ENCODE data around the gene SSH3. TPM values are rescaled to one million over a fixed set of nuclear protein-coding genes. Genes with fewer than 3 reads are reported as not detected.
A peak's percentile ranks its signal among the peaks of the same experiment; 100 is the strongest.

The SSH3 gene
- total RNA-seq, 1 donor, result 25.0 TPM

- Histone ChIP-seq H3K9me3 (ENCODE audit: low read depth, low read length) (no peaks in the 10 kb centered on the region), H4K20me1 (ENCODE audit: insufficient read depth, low read length) (peaks cover 23% of the 10 kb centered on the region), H3K4me2 (ENCODE audit: insufficient read depth, low read length) (peak overlapping the region; percentile 12), H3K4me3 (ENCODE audit: insufficient read depth, low read length) (no peak overlapping the region), H3K36me3 (ENCODE audit: insufficient read depth, low read length) (peaks cover 63% of the 10 kb centered on the region), H3K79me2 (ENCODE audit: insufficient read depth, low read length) (peaks cover 64% of the 10 kb centered on the region), H3K27ac (ENCODE audit: low read depth, low read length) (peak overlapping the region; percentile 33), H3K4me1 (ENCODE audit: insufficient read depth, low read length) (peaks cover 34% of the 10 kb centered on the region), H3K27me3 (ENCODE audit: insufficient read depth, low read length) (no peaks in the 10 kb centered on the region), H2AFZ (ENCODE audit: low read length) (no peak overlapping the region)
- peak; percentile 86 for DNase-seq (ENCODE audit: insufficient read length, low spot score, missing footprints)
- no peak for TF ChIP-seq CTCF (IDR thresholded peaks at IDR 0.05; ENCODE audit: extremely low read depth, low read depth, low read length)
Measured at GRCh38 chr11:67292671-67293070, 10.7 kb upstream of the SSH3 start.

- peaks cover 23% of the 10 kb centered on the region for H4K20me1 ChIP-seq (ENCODE audit: insufficient read depth, low read length)
- peak; percentile 38 for DNase-seq (ENCODE audit: insufficient read length, low spot score, missing footprints)
- H3K4me3 ChIP-seq (ENCODE audit: insufficient read depth, low read length), result no peak overlapping the region
- no peak for TF ChIP-seq CTCF (IDR thresholded peaks at IDR 0.05; ENCODE audit: extremely low read depth, low read depth, low read length)
- H3K36me3 ChIP-seq (ENCODE audit: insufficient read depth, low read length), result peaks cover 63% of the 10 kb centered on the region
- peak overlapping the region; percentile 33 for H3K27ac ChIP-seq (ENCODE audit: low read depth, low read length)
- H3K4me1 ChIP-seq (ENCODE audit: insufficient read depth, low read length), result peaks cover 30% of the 10 kb centered on the region
- peak overlapping the region; percentile 12 for H3K4me2 ChIP-seq (ENCODE audit: insufficient read depth, low read length)
- H3K79me2 ChIP-seq (ENCODE audit: insufficient read depth, low read length), result peaks cover 68% of the 10 kb centered on the region
- H3K27me3 ChIP-seq (ENCODE audit: insufficient read depth, low read length), result no peaks in the 10 kb centered on the region
- H3K9me3 ChIP-seq (ENCODE audit: low read depth, low read length), result no peaks in the 10 kb centered on the region
- H2AFZ ChIP-seq (ENCODE audit: low read length), result no peak overlapping the region
Measured at GRCh38 chr11:67293090-67293489, 10.2 kb upstream of the SSH3 start.

GRCh38 chr11:67295846-67296245 is 7.5 kb upstream of the SSH3 start:
- no peak for TF ChIP-seq CTCF (IDR thresholded peaks at IDR 0.05; ENCODE audit: extremely low read depth, low read depth, low read length)
- peaks cover 81% of the 10 kb centered on the region for H3K36me3 ChIP-seq (ENCODE audit: insufficient read depth, low read length)
- no peak for DNase-seq (ENCODE audit: insufficient read length, low spot score, missing footprints)
- peaks cover 17% of the 10 kb centered on the region for H3K4me1 ChIP-seq (ENCODE audit: insufficient read depth, low read length)
- peaks cover 62% of the 10 kb centered on the region for H3K79me2 ChIP-seq (ENCODE audit: insufficient read depth, low read length)
- no peaks in the 10 kb centered on the region for H3K9me3 ChIP-seq (ENCODE audit: low read depth, low read length)
- H3K4me3 ChIP-seq (ENCODE audit: insufficient read depth, low read length), result no peak overlapping the region
- no peak overlapping the region for H3K4me2 ChIP-seq (ENCODE audit: insufficient read depth, low read length)
- peaks cover 33% of the 10 kb centered on the region for H4K20me1 ChIP-seq (ENCODE audit: insufficient read depth, low read length)
- H2AFZ ChIP-seq (ENCODE audit: low read length), result no peak overlapping the region
- H3K27ac ChIP-seq (ENCODE audit: low read depth, low read length), result no peak overlapping the region
- no peaks in the 10 kb centered on the region for H3K27me3 ChIP-seq (ENCODE audit: insufficient read depth, low read length)

GRCh38 chr11:67298786-67299185 is 4.5 kb upstream of the SSH3 start:
- Histone ChIP-seq H4K20me1 (ENCODE audit: insufficient read depth, low read length) (peaks cover 25% of the 10 kb centered on the region), H3K4me2 (ENCODE audit: insufficient read depth, low read length) (no peak overlapping the region), H2AFZ (ENCODE audit: low read length) (no peak overlapping the region), H3K79me2 (ENCODE audit: insufficient read depth, low read length) (peaks cover 43% of the 10 kb centered on the region), H3K4me3 (ENCODE audit: insufficient read depth, low read length) (no peak overlapping the region), H3K9me3 (ENCODE audit: low read depth, low read length) (no peaks in the 10 kb centered on the region), H3K4me1 (ENCODE audit: insufficient read depth, low read length) (peaks cover 8% of the 10 kb centered on the region), H3K27ac (ENCODE audit: low read depth, low read length) (no peak overlapping the region), H3K27me3 (ENCODE audit: insufficient read depth, low read length) (no peaks in the 10 kb centered on the region), H3K36me3 (ENCODE audit: insufficient read depth, low read length) (peaks cover 67% of the 10 kb centered on the region)
- peak; percentile 65 for DNase-seq (ENCODE audit: insufficient read length, low spot score, missing footprints)
- no peak for TF ChIP-seq CTCF (IDR thresholded peaks at IDR 0.05; ENCODE audit: extremely low read depth, low read depth, low read length)
